ENCODE results near the gene ZNF207. TPM values are rescaled to one million over a fixed set of nuclear protein-coding genes. Genes with fewer than 3 reads are reported as not detected.
"Not testable (repeated sequence)": the region's sequence is repeated elsewhere in the genome, so short reads cannot be mapped to it uniquely, and the experiment has no call there.

ZNF207 gene
- total RNA-seq, 1 experiment from 2014 or later: 296 TPM

GRCh38 chr17:32386844-32387243 lies 36.9 kb downstream of the ZNF207 start:
- no peak overlapping the region for H4K8ac ChIP-seq (replicated peaks; ENCODE audit: insufficient read length, low read depth, low read length)
- no peaks in the 10 kb centered on the region for H3K79me1 ChIP-seq (ENCODE audit: insufficient read depth, low read depth, low read length, poor library complexity, severe bottlenecking)
- Mint-ChIP-seq H3K4me3 (no peak overlapping the region), H3K27me3 (ENCODE audit: low read depth) (no peaks in the 10 kb centered on the region), H3K36me3 (ENCODE audit: insufficient read depth in 1 of 3, low read depth in 3 of 3) (peaks cover 5 to 12% (median 7%) of the 10 kb centered on the region in 3 experiments), H3K9me3 (no peaks in the 10 kb centered on the region), H3K27ac (peak overlapping the region in 1 of 3 experiments; percentile 31; a peak in 1 of 7 replicates), H3K4me1 (no peaks in the 10 kb centered on the region)
- H3K4ac ChIP-seq (ENCODE audit: low read depth, low read length): no peak overlapping the region
- no peak overlapping the region for H2BK15ac ChIP-seq (ENCODE audit: low read depth, low read length)
- H3T11ph ChIP-seq (ENCODE audit: low read length): no peak overlapping the region
- no peak overlapping the region for H3K18ac ChIP-seq (ENCODE audit: insufficient read length, low read depth, low read length)
- no peak overlapping the region for H2AFZ ChIP-seq (ENCODE audit: low read length)
- H3K79me2 ChIP-seq (ENCODE audit: insufficient read depth, low read length): no peaks in the 10 kb centered on the region
- H4K5ac ChIP-seq (ENCODE audit: insufficient read length, low read depth, low read length): no peak overlapping the region
- H3K4me2 ChIP-seq (ENCODE audit: insufficient read depth, insufficient read length, low read length): no peak overlapping the region
- H2AK5ac ChIP-seq (ENCODE audit: insufficient read length, low read length): no peak overlapping the region
- no peak for DNase-seq
- H2BK12ac ChIP-seq (ENCODE audit: insufficient read length, low read depth, low read length): no peak overlapping the region
- H3K14ac ChIP-seq (ENCODE audit: insufficient read depth, low read length): no peak overlapping the region
- no peaks in the 10 kb centered on the region for H3K27me3 ChIP-seq (ENCODE audit: insufficient read depth, low read length)
- H3K23ac ChIP-seq (ENCODE audit: insufficient read length, low read depth, low read length): no peak overlapping the region
- H3K9me3 ChIP-seq (ENCODE audit: control insufficient read depth, low read depth, low read length): no peaks in the 10 kb centered on the region
- H2BK120ac ChIP-seq (ENCODE audit: low read depth, low read length, poor library complexity, severe bottlenecking): no peak overlapping the region
- no peak for TF ChIP-seq CTCF (conservative IDR thresholded peaks at IDR 0.05)
- H3K56ac ChIP-seq (ENCODE audit: insufficient read length, low read depth, low read length): no peak overlapping the region
- no peak overlapping the region for H4K91ac ChIP-seq (ENCODE audit: insufficient read length, low read depth, low read length)
- H3K9ac ChIP-seq (ENCODE audit: extremely low read depth, insufficient read length, low read length): no peak overlapping the region
- H4K20me1 ChIP-seq (ENCODE audit: control insufficient read depth, insufficient read depth, insufficient read length): no peaks in the 10 kb centered on the region
- H3K4me1 ChIP-seq (ENCODE audit: insufficient read depth, low read length): no peaks in the 10 kb centered on the region
- no peak overlapping the region for H3K27ac ChIP-seq (ENCODE audit: insufficient read length, low read depth, low read length)
- H2BK20ac ChIP-seq (ENCODE audit: low read depth, low read length, poor library complexity, severe bottlenecking): no peak overlapping the region
- no peaks in the 10 kb centered on the region for H3K23me2 ChIP-seq (ENCODE audit: insufficient read length, low read depth, low read length, poor library complexity, severe bottlenecking)
- no peak overlapping the region for H2BK5ac ChIP-seq (ENCODE audit: insufficient read length, low read length)

GRCh38 chr17:32388128-32388527 lies 38.2 kb downstream of the ZNF207 start:
- H3K9ac ChIP-seq (ENCODE audit: extremely low read depth, insufficient read length, low read length); H2BK15ac ChIP-seq (ENCODE audit: low read depth, low read length); H3K18ac ChIP-seq (ENCODE audit: insufficient read length, low read depth, low read length); H3K79me1 ChIP-seq (ENCODE audit: insufficient read depth, low read depth, low read length, poor library complexity, severe bottlenecking); H4K91ac ChIP-seq (ENCODE audit: insufficient read length, low read depth, low read length); H3K23ac ChIP-seq (ENCODE audit: insufficient read length, low read depth, low read length); H2BK120ac ChIP-seq (ENCODE audit: low read depth, low read length, poor library complexity, severe bottlenecking); H3K36me3 Mint-ChIP-seq (ENCODE audit: insufficient read depth in 1 of 3, low read depth in 3 of 3); H3K27ac ChIP-seq (ENCODE audit: insufficient read length, low read depth, low read length); H3K27me3 ChIP-seq (ENCODE audit: insufficient read depth, low read length); H3K9me3 Mint-ChIP-seq; H2AK5ac ChIP-seq (ENCODE audit: insufficient read length, low read length); H3K14ac ChIP-seq (ENCODE audit: insufficient read depth, low read length); H3K4me2 ChIP-seq (ENCODE audit: insufficient read depth, insufficient read length, low read length); H3K4me1 ChIP-seq (ENCODE audit: insufficient read depth, low read length); H4K5ac ChIP-seq (ENCODE audit: insufficient read length, low read depth, low read length); H3K4me3 Mint-ChIP-seq; H3K4ac ChIP-seq (ENCODE audit: low read depth, low read length); H2BK12ac ChIP-seq (ENCODE audit: insufficient read length, low read depth, low read length); H3K4me1 Mint-ChIP-seq; H4K8ac ChIP-seq (replicated peaks; ENCODE audit: insufficient read length, low read depth, low read length); H3K56ac ChIP-seq (ENCODE audit: insufficient read length, low read depth, low read length); H2BK5ac ChIP-seq (ENCODE audit: insufficient read length, low read length); H3K79me2 ChIP-seq (ENCODE audit: insufficient read depth, low read length); H2AFZ ChIP-seq (ENCODE audit: low read length); H3K27me3 Mint-ChIP-seq (ENCODE audit: low read depth); DNase-seq; H3T11ph ChIP-seq (ENCODE audit: low read length); H3K9me3 ChIP-seq (ENCODE audit: control insufficient read depth, low read depth, low read length); H3K23me2 ChIP-seq (ENCODE audit: insufficient read length, low read depth, low read length, poor library complexity, severe bottlenecking); H4K20me1 ChIP-seq (ENCODE audit: control insufficient read depth, insufficient read depth, insufficient read length); H2BK20ac ChIP-seq (ENCODE audit: low read depth, low read length, poor library complexity, severe bottlenecking): not testable (repeated sequence)
- H3K27ac Mint-ChIP-seq: 0 out of 7 replicates have a peak overlapping the region, but pooled peaks of 1 of the 3 experiments have one; percentile 40
- WGBS (ENCODE audit: extremely low coverage, insufficient read length, low lambda C conversion rate): no CpG with 5 or more reads among the region's 14 CpGs
